ENCODE measurements around the gene LMAN2. TPM values are rescaled to one million over a fixed set of nuclear protein-coding genes. Genes with fewer than 3 reads are reported as not detected.

LMAN2 gene
- polyA plus RNA-seq, 1 donor, result 118 TPM

GRCh38 chr5:177290816-177291596 lies 60.5 kb downstream of the LMAN2 start:
- no peak for DNase-seq

- no peak for DNase-seq
Measured at GRCh38 chr5:177288191-177288590, 63.3 kb downstream of the LMAN2 start.

Other genes with a start within 250 kb of the LMAN2 start
- 68.7 TPM for gene NSD1, start 217.9 kb downstream of the LMAN2 start, polyA plus RNA-seq (ENCODE audit: insufficient read length)
- 23.7 TPM for gene RAB24, start 47.9 kb downstream of the LMAN2 start, polyA plus RNA-seq (ENCODE audit: insufficient read length)
- 85.3 TPM for gene PRELID1, start 47.9 kb downstream of the LMAN2 start, polyA plus RNA-seq (ENCODE audit: insufficient read length)
- gene MXD3, start 39.8 kb downstream of the LMAN2 start, polyA plus RNA-seq (ENCODE audit: insufficient read length), result 16.7 TPM
- 11.1 TPM for gene RGS14, start 6.3 kb upstream of the LMAN2 start, polyA plus RNA-seq (ENCODE audit: insufficient read length)
- 200 TPM for gene SLC34A1, start 32.8 kb upstream of the LMAN2 start, polyA plus RNA-seq (ENCODE audit: insufficient read length)
- gene PFN3, start 49.0 kb upstream of the LMAN2 start, polyA plus RNA-seq (ENCODE audit: insufficient read length), result 2.0 TPM
- gene F12, start 57.9 kb upstream of the LMAN2 start, polyA plus RNA-seq (ENCODE audit: insufficient read length), result 14.6 TPM
- gene GRK6, start 75.0 kb upstream of the LMAN2 start, polyA plus RNA-seq (ENCODE audit: insufficient read length), result 24.2 TPM
- gene PRR7, start 95.1 kb upstream of the LMAN2 start, polyA plus RNA-seq (ENCODE audit: insufficient read length), result 1.0 TPM
- gene DBN1, start 122.0 kb upstream of the LMAN2 start, polyA plus RNA-seq (ENCODE audit: insufficient read length), result 175 TPM
- gene PDLIM7, start 145.9 kb upstream of the LMAN2 start, polyA plus RNA-seq (ENCODE audit: insufficient read length), result 107 TPM
- 5.3 TPM for gene DOK3, start 158.2 kb upstream of the LMAN2 start, polyA plus RNA-seq (ENCODE audit: insufficient read length)
- gene DDX41, start 165.3 kb upstream of the LMAN2 start, polyA plus RNA-seq (ENCODE audit: insufficient read length), result 94.7 TPM
- gene FAM193B, start 202.9 kb upstream of the LMAN2 start, polyA plus RNA-seq (ENCODE audit: insufficient read length), result 93.8 TPM
- gene TMED9, start 240.5 kb upstream of the LMAN2 start, polyA plus RNA-seq (ENCODE audit: insufficient read length), result 139 TPM
- gene B4GALT7, start 248.5 kb upstream of the LMAN2 start, polyA plus RNA-seq (ENCODE audit: insufficient read length), result 19.1 TPM

Measured in left kidney (tissue), 2 donors.